Duodenal mucosa (tissue), 2 donors: ENCODE data around the gene STARD3NL.

Source experiments
- H3K27ac ChIP-seq: one replicate; pipeline ENCODE4 v1.7.0; 2013; ENCODE audit warnings: low read depth, low read length
- H3K27me3 ChIP-seq, 2 donors: one replicate each; pipeline ENCODE4 v1.7.0; 2013; ENCODE audit warnings: low read length in 2 of 2, control low read depth in 1 of 2; ENCODE audit not compliant: insufficient read depth in 2 of 2, control insufficient read depth in 1 of 2
- H3K36me3 ChIP-seq, 2 donors: one replicate each; pipeline ENCODE4 v1.7.0; 2013; ENCODE audit warnings: low read length in 2 of 2, control low read depth in 1 of 2; ENCODE audit not compliant: insufficient read depth in 2 of 2, control insufficient read depth in 1 of 2
- H3K4me1 ChIP-seq, 2 donors: one replicate each; pipeline ENCODE4 v1.7.0; 2013; ENCODE audit warnings: low read length in 2 of 2, control low read depth in 1 of 2; ENCODE audit not compliant: insufficient read depth in 2 of 2, control insufficient read depth in 1 of 2
- H3K4me3 ChIP-seq, 2 donors: one replicate each; pipeline ENCODE4 v1.7.0; 2013; ENCODE audit warnings: low read length in 2 of 2, low read depth in 1 of 2
- H3K9ac ChIP-seq, 2 donors: one replicate each; pipeline ENCODE4 v1.7.0; 2013; ENCODE audit warnings: low read length in 2 of 2, low read depth in 1 of 2
- H3K9me3 ChIP-seq, 2 donors: one replicate each; pipeline ENCODE4 v1.7.0; 2013; ENCODE audit warnings: low read length in 2 of 2, control low read depth in 1 of 2; ENCODE audit not compliant: control insufficient read depth in 1 of 2

STARD3NL gene

DNA sequence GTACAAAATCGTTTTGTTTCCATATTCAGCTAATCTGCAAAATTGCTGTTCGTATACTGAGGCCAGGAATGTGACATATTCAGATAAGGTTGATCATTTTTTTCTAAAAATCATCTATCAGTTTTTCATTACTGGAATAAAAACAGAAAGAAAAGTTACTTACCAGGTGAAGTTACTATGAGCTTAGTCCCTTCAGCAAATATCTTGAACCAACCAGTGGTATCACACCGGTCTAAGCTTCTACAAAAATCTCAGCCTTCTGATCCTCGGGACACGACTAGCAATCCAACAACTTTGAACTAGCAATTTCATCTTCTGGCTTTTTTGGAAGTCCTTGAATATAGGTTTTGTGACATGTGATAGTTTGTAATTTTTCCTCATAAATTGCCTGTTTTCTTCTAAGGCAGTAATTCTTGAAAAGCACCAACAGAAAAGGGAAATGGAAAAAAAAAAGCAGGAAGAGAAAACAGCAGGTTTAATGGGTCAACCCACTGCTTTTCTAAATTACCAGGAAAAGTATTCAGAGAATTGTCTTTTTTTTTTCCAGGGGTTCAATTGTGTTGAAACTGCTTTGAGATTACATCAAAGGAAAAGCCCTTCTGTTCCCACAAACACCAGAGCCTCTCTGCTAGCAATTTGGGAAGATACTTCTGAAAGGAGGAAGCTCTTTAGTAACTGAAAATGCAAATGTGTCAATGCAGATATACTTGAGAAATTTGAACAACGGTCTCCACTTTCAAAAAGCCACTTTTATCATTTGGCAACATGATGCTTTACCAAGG lies 98.2 kb downstream of the STARD3NL start:
- H3K36me3 ChIP-seq: no peaks in the 10 kb centered on the region
- no peaks in the 10 kb centered on the region for H3K27me3 ChIP-seq
- no peak overlapping the region for H3K9ac ChIP-seq
- no peaks in the 10 kb centered on the region for H3K9me3 ChIP-seq
- no peak overlapping the region for H3K4me3 ChIP-seq
- H3K4me1 ChIP-seq: no peaks in the 10 kb centered on the region
- no peak overlapping the region for H3K27ac ChIP-seq

DNA sequence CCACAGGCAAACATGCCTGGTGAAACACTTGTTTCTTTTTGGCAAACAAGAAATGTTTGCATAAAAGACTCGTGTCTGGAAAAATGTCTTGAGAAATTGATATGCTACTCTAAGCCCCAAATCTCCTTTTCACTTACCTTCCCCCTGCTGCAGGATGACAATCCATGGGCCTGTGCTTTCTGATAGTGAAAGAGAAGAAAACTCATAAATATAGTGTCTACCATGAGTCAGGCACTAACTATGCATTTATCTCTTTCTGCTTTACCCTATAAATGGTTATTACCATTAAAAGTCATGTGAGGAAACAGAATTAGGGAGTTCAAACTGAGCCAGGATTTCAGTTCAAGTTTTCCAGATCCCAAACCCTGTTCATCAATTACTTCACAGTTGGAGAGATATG lies 102.0 kb downstream of the STARD3NL start:
- H3K9me3 ChIP-seq: no peaks in the 10 kb centered on the region
- H3K4me3 ChIP-seq: no peak overlapping the region
- H3K4me1 ChIP-seq: no peaks in the 10 kb centered on the region
- H3K9ac ChIP-seq: no peak overlapping the region
- H3K27ac ChIP-seq: no peak overlapping the region
- no peaks in the 10 kb centered on the region for H3K27me3 ChIP-seq
- H3K36me3 ChIP-seq: no peaks in the 10 kb centered on the region
